NCI-H524 treated with DMSO at 0.1 percent for 48 hours (cell line): ENCODE data around the gene SLC18A3.

Experiments used
- DNase-seq: peaks from one replicate; lab custom pipeline; 2025; lab: John Stamatoyannopoulos, UW

SLC18A3 gene

DNA sequence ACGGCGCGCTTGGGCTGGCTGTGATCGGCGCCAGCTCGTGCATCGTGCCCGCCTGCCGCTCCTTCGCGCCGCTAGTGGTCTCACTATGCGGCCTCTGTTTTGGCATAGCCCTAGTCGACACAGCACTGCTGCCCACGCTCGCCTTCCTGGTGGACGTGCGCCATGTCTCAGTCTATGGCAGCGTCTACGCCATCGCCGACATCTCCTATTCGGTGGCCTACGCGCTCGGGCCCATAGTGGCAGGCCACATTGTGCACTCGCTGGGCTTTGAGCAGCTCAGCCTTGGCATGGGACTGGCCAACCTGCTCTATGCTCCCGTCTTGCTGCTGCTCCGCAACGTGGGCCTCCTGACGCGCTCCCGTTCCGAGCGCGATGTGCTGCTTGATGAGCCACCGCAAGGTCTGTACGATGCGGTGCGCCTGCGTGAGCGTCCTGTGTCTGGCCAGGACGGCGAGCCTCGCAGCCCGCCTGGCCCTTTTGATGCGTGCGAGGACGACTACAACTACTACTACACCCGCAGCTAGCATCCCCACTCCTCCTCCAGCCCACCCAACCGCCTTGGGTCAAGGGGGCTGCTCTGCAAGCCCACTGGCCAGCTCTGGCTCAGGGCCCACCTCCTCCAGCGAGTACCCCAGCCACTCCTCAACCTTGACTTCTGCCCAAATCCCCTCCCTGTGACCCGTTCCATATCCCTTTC lies 1.9 kb downstream of the SLC18A3 start:
- DNase-seq: no peak

DNA sequence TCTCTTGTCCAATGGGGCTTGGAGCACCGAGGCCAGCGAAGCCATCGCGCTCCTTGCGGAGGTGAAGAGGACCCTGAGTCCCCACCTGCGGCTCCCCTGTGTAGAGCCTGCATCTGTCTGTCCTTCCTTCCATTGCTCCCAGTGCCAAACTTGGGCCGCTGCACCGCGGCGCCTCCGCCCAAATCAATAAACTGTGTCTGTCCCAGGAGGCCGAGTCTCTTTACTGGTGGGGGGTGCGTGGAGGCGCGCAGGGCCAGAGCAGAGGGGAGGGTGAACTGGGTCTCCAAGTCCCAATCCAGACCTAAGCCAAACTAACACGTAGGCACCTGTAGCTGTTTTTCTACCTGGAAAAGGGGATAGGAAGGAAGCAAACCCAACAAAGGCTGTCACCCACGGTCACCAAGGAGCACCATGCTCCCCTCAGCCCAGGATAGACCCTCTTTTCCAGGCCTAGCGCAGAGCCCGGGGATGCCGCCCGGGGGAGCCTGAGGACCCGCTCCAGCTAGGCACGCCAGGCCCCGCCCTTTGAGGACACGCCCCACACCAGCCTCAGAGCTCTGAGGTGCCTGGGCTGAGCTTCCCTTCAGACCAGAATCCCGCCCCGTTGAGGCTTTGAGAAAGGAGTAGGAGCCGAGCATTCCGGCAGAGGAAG lies 2.5 kb downstream of the SLC18A3 start:
- no peak for DNase-seq

- no peak for DNase-seq
Measured at GRCh38 chr10:49613165-49613881, 3.2 kb downstream of the SLC18A3 start.

GRCh38 chr10:49613882-49614241 lies 3.8 kb downstream of the SLC18A3 start, which contains the start of gene CHAT:
Gene CHAT (plus strand): TSS chr10:49614037. CDS start chr10:49614190, 153 bp downstream.
- DNase-seq: no peak

DNA sequence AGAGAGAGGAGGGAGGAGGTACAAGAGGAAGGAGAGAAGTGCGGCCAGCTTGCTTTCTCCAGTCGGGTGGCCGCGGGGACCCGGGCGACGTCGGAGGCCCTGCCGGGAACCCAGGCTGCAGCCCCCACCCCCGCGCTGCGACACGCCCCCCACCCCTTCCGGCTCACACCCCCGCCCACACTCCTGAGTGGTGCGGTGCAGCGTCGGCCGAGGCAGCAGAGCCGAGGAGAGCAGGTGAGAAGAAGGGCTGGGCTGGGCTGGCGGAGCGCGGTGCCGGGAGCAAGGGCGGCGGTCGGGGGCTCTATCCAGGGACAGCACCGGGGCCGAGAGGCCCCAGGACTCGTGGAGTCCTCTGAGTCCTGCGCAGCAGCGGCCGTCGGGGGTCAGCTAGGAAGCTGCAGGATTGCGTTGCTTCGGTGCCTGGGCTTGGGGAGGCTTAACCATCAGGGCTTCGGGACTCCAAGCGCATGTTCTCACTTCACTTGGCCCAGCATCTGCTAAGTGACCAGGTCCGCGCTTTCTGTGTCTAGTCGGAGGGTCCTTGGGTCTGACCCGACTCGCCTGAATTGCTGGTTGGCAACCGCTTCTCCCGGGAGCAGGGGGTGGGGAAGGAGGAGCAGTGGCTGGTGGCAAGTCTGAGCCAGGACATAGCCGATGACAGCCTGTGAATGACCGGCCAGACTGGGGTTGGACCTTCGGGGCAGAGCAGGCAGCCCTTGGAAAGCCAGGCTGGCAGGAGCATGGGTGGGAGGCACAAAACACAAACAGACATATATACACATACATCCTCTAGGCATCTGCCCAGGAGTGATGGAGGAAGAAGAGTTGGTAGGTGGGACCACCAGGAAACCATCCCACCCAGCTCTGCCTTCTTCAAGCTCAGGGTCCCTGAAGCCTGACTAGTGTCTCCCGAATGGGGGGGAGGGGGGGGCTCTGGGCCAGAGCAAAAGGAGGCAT lies 4.4 kb downstream of the SLC18A3 start:
- no peak for DNase-seq

- no peak for DNase-seq
Measured at GRCh38 chr10:49615213-49615612, 5.1 kb downstream of the SLC18A3 start.

DNA sequence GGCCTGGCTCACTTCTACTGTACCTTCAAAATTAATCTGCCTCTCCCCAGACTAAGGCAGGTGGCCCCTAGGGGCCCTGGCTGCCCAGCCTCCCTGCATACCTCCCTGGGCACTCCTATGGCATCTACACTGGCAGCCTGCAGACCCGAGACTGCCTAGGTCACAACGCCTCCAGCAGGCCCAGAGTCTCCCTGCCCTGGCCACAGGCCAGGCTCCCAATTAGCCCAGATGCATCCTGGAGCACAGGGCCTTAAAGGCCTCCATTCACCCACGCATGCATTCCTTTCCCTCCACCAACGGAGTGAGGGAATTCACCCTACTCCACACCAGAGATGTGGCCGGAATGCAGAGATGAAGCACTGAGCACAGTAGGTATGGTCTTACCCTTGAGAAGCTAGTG lies 5.6 kb downstream of the SLC18A3 start:
- DNase-seq: no peak

DNA sequence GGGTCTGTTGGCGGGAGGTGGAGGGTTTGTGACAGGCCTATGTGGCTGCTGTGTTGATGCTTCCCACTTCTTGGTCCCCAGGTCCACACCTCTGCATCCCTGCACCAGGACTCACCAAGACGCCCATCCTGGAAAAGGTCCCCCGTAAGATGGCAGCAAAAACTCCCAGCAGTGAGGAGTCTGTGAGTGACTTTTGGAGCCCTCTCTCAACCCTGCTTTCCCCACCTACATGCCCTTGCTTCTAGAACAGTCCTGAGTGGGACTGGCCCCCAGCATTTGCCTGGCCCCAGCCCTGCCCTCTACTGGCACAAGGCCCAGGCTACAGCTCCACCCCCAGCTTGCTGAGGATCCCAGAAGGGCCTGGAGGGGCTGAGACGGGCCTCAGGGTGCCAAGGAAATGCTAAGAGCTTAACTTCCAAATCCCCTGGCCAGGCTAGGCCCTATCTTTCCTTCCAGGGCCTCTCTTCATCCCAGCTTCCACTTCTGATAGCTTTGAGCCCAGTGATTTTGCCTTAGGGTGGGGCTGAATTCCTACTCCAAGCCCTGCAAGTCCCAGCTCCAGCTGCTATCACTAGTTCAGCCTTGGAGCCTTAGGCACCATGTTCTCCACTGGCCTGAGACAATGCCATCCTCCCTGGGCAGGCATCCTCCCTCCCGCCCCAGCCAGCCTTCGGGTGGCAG lies 6.5 kb downstream of the SLC18A3 start:
- DNase-seq: no peak

DNA sequence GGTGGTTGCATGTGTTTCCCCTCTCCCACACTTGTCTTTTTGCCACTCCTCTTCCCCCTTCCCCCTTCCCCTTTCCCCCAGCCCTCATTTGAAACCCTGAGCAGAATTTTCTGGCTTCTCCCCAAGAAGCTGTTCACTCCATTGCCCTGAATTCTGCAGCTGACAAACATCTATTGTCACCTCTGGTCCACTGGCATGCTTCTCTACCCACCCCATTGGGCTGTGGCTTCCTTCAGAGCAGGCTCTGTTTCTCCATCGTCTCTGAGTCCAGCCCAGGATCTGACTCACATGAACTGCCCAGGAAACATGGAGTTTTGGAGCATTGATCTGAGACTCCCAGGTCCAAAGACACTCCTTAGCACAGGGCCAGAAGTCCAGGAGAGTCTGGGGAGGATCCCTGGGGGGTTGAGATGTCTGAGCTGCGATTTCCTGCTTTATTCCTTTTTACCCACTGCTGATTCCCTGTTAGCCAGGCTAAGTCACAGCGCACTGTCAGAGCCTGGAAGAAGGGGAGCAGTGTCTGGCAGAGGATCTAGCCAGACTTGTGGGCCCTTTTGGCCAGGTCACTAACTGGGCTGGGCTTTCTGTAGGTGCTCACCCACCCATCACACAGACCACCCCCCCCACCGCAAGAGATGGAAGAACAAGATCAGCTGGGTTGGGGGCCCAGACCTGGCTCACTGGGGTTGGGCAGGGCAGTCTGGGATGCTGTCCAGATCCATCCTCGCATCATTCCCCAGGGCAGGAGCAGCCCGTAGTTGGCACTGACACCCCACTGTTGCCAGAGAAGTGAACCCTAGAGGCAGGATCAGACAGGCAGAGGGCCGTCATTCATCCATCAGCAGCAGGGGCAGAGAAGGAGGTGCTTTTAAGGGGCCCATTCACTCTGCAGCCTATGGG lies 7.3 kb downstream of the SLC18A3 start:
- DNase-seq: no peak

GRCh38 chr10:49618821-49619220 lies 8.7 kb downstream of the SLC18A3 start:
- DNase-seq: no peak

GRCh38 chr10:49619613-49620012 lies 9.5 kb downstream of the SLC18A3 start:
- no peak for DNase-seq

GRCh38 chr10:49620286-49620810 lies 10.2 kb downstream of the SLC18A3 start:
- DNase-seq: no peak

DNA sequence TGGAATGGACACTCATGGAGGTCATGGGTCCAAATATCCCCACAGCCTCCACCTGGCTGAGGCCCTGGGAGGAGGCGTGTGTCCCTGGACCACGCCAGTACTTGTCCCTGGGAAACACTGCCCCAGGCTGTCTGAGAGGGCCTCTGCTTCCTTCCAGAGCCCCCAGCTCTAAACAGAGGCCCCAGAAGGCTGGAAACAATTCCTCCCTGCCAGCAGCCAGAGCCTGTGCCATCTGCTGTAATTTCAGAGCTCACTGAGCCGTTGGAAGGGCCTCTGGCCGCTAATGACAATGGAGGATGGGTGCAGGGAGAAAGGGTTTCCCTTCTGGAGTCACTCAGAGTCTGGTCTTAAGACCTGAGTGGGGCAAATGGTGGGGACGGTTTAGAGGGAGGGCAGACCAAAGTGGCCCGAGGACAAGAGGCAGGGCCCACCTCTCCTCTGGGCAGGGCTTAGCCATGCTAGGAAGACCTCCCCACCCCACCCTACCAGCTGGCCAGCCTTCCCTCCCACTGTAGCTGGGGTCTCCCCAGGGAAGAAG lies 10.8 kb downstream of the SLC18A3 start:
- peak; percentile 26 for DNase-seq

DNA sequence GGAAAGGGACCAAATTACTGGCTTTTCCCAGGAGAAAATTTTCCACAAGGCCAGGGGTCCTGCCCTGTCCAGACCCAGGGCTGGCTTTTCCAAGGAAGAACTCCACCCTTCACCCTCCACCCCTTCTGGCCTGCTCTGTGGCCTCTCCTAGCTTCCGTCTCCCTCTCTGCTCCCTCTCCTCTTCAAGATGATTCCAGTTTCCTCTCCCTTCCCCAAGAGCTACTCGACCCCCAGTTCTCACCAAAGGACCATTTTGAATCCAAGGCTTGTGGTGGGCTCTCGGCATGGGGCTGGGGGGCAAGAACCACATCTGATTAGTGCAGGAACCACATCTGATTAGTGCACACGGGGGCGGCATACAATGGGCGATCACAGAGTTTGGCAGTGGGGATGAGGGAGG lies 11.5 kb downstream of the SLC18A3 start:
- DNase-seq: no peak

DNA sequence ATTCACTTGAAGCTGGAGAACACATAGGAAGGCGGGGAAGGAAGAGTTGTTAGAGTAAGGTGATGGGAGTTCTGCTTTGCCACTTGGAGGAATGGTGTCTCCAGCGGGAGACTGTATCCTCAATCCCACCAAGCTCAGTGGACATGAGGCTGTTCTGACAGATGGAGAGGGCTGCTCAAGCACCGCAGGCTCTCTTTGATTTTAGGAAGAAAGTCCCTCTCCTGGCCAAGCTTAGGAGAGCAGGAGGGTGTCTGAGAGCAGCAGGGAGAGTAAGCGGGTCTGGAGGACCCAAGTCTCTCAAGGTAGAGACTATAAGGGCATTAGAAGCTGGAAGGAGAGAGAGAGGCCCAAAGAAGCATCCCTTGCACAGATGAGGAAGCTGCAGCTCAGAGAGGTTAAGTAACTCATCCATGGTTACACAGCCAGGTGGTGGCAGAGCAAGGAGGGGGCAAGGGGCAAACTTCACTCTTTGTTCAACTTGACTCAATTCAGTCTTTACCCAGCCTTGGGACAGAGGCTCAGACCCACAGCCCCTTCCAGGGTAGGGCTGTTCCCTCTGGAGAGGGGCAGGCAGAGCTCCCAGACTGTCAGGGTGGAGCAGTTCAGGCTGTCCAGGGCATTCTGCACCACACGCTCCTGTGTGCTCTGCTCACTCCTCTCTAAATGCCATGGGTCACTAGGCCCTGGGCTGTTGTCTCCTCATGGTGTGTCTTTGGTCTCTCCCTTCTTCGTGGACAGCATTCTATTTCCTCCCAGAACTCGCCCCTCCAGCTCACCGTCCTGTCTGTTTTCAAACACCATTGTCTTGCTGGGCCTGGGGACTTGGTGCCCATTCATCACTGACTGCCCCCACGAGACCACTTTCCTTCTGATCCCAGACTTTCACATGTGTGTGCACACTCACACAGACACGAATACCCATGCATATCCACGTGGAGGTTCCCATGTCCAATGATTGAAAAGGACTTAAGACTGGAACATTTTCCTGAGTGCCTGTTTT lies 12.6 kb downstream of the SLC18A3 start:
- DNase-seq: no peak

DNA sequence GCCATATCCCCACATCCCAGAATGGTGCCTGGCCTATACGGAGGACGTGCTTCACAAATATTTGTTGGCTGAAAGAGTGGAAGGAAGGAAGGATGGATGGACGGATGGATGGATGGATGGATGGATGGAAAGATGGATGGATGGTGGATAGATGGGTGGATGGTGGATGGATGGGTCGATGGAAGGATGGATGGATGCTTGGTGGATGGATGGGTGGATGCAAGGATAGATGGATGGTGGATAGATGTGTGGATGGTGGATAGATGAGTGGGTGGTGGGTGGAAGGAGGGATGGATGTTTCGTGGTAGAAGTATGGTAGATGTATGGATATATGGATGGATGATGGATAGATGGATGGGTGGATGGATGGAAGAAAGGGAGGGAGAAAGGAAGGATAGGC lies 14.5 kb downstream of the SLC18A3 start:
- DNase-seq: no peak

DNA sequence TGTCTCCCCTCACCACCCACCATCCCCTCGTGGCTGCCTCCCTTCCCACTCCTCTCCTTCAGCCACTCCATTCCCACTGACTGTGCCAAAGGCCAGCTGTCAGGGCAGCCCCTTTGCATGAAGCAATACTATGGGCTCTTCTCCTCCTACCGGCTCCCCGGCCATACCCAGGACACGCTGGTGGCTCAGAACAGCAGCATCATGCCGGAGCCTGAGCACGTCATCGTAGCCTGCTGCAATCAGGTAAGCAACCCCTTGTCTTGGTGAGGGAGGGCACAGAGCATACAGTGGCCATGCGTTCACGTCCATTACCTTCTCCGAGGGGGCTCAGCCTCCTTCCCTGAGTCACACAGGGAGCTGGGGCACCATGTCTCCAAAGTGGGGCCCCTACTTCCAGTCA lies 15.3 kb downstream of the SLC18A3 start:
- DNase-seq: no peak

DNA sequence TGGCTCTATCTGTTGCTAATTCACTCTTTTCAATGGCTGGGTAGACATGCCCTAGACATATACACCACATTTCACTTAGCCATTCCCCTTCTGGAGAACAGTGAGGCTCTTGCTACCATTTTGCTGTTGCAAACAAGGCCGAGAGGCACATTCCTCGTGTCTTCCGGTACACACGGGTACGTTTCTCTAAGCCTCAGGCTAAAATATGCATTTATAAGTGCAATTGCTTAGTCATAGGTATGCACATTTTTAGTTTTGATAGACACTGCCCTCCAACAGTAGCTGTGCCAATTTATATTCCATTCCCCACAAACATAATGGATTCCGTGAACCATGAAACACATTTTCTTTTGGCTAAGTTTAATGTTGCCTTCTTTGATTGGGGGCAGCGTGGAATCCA lies 16.9 kb downstream of the SLC18A3 start:
- DNase-seq: no peak
